GM21619 (cell line): Measurements from ENCODE around the gene TMCC3.
"Not testable (repeated sequence)": the region's sequence is repeated elsewhere in the genome, so short reads cannot be mapped to it uniquely, and the experiment has no call there.

ENCODE experiments used
- ATAC-seq: cut with Tn5 transposase; IDR thresholded peaks from one replicate; pipeline ENCODE4 v1.9.1; 2021; ENCODE audit not compliant: unreplicated experiment

Gene TMCC3

DNA sequence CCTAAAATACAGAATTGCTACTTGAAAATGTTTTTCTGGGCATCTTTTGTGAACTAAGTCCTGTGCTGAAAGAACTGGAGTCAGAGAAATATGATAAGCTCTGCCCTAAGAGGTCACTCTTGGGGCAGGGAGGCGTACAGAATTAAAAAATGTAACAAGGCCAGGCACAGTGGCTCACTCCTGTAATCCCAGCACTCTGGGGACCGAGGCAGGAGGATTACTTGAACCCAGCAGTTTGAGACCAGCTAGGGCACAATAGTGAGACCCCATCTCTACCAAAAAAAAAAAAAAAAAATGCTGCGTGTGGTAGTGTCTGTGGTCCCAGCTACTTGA is 46.0 kb downstream of the TMCC3 start:
- ATAC-seq = no peak

DNA sequence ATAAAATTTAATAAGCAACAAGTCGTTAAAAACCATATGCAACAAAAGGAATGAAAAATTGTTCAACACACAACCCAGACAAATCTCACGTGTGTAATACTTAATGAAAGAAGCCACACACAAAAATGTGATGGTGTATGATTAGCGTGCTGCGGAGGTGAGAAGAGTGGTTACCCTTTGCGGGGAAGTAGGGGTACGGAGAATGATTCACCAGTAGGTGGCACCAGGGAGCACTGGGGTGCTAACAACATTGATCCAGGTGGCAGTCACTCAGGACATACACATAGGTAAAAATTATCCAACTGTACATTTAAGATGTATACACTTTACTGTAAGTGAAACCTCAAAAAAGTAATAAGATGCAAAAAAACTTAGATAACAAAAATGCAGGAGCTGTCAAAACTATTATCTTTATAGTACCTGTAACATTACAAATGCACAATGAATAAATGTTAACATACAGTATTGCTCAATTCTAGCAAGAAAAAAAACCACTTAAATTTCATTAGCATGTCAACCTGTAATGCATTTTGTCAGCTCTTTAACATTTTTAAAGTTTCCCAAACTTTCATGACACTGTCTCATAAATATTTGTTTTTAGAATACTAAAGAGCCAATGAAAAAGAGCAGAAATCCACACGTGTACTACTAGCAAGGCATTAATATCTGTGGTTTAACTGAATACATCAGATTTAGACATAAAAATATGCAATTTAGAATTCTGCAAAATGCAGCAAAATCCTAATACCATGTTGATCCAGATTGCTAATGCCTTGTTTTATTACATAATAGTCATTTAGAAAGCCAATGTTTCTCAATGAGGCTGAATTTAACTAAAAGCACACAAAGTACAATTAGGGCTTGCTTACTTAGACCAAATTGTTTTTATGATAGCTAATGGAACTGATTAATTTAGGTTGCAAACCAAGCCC is 46.7 kb downstream of the TMCC3 start:
- no peak for ATAC-seq

DNA sequence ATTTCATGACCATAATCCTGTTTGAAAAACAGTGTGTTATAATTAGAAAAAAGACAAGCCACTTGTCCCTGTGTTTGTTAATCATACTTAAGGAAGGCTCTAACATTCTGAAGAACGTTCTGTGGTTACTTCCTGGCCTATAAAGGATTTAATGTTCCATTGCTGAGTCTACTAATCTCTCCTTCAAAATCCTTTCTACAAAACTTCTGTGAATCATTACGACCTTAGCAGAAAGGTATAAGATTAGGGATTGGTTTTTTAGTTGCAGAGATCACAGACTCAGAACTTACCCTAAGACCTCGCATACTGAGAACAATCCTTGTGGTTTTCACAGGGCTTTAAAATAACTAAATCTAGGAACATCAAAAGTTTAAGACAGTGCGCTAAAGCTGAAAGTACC is 48.3 kb downstream of the TMCC3 start:
- no peak for ATAC-seq

DNA sequence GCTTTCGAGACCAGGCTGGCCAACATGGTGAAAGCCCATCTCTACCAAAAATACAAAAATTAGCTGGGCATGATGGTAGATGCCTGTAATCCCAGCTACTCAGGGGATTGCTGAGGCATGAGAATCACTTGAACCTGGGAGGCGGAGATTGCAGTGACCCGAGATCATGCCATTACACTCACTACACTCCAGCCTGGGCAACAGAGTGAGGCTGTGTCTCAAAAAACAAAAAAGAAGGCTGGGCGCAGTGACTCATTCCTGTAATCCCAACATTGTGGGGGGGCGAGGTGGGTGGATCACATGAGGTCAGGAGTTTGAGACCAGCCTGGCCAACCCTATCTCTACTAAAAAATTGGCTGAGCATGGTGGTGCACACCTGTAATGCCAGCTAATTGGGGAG is 49.0 kb downstream of the TMCC3 start:
- not testable (repeated sequence) for ATAC-seq

DNA sequence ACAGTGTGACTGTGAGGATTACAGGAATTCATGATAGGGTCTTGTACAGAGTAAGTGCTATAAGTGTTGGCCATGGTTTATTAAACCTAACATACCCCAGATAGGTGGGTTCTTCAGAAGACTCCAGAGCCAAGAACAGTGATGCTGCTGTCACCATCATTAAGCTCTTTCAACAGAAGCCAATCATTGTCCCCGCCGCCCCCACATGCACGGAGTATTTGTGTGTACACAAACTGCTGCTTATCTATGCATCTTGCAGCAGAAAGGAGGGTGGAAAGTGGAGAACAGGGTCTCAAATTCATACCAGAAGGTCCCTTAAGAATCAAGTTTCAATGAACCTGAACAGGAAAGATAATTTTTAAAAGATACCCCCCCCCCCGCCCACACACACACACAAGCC is 51.2 kb downstream of the TMCC3 start:
- ATAC-seq = no peak

DNA sequence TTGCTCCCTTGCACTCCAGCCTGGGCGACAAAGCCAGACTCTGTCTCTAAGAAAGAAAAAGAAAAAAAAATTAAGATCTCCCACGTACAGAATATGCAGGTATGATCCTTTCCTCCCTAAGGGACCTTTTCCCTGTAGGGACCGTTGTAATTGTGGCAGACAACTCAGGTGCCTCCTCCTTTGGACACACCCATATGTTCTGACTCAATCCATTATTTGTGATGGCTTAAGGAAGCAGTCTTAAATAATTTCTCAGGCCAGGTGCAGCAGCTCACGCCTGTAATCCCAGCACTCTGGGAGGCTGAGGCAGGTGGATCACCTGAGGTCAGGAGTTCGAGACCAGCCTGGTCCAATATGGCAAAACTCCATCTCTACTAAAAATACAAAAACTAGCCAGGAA is 53.1 kb downstream of the TMCC3 start:
- no peak for ATAC-seq

DNA sequence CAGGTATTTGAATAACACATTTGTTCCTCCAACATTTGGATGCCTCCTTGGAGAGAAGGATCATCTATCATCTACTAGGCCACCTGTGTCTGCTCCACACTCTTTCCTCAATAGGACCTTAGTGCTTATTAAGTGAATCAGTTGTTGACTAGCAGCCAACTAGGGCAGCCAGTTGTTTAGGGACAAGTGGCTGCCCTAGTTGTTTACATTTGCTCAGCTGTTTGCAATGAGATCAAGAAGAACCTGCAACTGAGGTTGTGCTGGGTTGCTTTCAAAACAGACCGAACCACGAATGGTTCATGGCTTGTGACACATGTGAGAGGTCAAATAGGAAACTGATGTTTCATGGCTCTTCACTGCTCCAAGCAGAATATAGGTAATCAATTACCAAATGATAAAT is 53.8 kb downstream of the TMCC3 start:
- ATAC-seq = no peak

DNA sequence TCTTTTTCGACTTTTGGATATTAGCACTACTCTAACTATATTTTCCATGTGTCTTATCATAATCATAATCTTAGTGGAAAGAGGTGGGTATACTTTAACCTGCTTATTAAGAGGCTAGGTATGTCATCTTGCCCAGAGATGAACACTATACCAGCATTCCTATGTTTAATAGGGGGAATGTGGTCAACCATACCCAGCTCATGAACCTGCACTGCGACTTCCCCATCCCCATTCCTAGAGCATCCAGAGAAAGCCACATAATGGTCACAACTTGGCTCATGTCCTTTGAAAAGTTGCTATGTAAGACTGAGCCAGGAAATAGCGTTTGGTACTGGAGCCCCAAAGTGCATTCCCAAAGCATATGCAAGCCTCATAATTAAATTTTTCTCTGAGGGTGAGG is 55.2 kb downstream of the TMCC3 start:
- ATAC-seq = no peak

DNA sequence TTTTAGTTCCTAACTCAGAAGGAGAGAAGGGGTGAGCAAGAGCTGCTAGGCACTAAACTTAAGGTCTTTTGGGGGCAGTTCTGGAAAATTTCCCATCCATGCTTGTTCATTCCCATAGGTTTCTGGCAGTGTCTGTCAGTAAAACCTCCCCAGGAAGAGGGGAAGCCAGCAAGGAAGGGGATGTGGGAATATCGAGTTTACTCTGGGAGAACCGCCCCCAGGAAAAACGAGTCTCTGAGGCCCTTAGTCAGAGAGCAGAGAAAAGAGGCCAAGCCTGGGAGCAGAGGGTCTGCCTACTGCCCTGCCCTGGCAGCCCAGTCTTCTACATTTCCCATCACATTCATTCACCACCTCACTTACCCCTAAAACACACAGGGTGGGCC is 55.9 kb downstream of the TMCC3 start:
- ATAC-seq = no peak

DNA sequence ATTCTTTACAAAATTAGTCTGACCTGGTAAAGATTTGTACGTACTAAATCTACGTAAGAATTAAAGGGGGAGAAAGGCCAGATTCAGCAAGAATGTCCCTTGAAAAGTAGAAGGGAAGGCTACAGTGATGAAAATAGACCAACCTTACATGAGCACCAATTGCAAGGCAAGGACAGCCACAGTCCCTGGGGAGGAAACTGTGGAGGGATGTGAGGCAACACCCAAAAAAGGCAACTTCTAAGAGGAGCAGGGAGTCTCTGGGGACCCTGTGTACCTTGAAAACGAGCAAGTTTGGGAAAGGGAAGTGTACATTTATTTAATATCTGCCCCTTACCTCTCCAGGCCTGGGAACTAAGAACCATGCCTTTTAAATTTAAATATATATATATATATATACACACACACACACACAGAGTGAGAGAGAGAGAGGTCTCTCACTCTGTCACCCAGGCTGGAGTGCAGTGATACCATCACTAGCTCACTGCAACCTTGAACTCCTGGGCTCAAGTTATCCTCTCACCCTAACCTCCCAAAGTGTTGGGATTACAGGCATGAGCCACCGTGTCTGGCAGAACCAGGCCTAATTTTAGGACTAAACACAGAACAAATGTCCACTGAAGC is 56.4 kb downstream of the TMCC3 start:
- no peak for ATAC-seq

DNA sequence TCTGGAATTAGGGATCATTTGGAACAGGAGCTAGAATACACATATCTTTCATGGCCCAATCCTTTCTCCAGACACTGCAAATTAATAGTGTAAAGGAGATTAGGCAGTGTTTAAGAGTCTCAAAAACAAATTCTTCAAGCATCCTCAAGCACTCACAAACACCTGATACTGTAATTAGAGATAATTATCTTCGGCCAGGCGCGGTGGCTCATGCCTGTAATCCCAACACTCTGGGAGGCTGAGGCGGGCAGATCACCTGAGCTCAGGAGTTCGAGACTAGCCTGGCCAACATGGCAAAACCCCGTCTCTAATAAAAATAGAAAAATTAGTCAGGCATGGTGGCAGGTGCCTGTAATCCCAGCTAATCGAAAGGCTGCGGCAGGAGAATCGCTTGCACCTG is 57.6 kb downstream of the TMCC3 start:
- not testable (repeated sequence) for ATAC-seq

DNA sequence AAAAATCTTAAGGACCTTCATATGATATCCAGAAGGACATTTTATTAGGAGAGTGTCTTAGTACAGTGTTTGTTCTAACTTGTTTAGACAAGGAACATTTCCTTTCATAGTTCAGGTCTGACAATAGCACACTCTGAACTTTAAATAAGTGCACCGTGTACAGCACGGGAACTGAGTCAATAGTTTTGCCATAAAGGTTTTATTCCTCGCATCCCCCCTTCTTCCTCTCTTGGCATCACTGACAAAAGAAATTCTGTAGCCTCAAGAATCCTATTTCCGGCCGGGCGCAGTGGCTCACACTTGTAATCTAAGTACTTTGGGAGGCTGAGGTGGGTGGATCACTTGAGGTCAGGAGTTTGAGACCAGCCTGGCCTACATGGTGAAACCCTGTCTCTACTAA is 58.3 kb downstream of the TMCC3 start:
- no peak for ATAC-seq

DNA sequence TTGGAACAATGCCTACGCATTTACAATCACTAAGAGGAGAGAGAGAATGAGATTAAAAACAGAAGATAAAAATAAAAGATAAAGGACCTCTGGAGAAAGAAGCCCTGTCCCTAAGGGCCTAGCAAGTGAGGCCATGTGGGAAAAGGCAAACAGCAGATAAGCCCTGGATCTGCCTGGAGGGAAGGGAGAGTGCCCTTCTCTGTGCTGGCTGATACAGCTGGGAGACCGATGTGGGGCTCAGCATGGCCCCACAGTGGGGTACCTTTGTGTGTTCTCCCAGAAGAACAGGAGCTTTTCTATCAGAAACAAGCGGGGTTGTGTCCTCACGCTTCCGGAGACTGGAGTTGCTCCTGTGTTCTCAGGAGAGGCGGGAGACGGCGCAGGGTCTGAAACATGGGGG is 59.9 kb downstream of the TMCC3 start:
- no peak for ATAC-seq

DNA sequence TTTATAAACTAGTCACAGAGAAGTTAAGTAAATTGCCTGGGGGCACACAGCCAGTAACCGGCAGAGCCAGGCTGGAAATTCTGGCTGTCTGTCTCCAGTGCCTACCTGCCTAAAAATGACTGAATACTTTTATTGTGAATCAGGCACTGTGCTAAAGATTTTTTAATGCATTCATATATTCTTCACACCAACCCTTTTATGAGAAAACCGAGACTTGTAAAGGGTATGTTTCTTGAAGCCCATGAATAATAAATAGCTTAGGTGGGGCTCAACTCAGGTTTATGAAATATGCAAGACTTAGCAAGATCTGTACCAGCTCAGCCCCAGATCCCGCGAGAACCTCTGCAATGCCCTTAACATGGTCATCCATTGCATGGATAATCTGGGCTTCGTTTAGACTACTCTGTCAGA is 60.8 kb downstream of the TMCC3 start:
- no peak for ATAC-seq

DNA sequence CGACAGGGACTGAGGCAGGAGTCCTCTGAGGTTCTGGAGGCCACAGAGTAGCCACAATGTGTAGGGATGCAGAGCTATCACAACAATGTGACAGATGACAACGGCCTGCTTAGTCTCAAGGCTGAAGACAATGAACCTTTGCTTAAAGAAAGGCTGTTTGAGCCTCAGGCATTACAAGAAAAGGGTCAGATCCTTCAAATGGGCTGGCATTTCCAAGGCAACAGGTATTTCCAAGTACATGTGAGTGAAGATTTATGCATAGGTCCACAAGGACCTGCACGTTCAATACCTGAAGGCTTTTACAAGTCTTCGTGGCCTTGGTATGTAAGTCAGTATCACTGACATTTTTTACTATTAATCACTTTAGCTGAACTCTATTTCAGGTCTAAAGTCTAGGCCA is 62.0 kb downstream of the TMCC3 start:
- ATAC-seq = no peak

DNA sequence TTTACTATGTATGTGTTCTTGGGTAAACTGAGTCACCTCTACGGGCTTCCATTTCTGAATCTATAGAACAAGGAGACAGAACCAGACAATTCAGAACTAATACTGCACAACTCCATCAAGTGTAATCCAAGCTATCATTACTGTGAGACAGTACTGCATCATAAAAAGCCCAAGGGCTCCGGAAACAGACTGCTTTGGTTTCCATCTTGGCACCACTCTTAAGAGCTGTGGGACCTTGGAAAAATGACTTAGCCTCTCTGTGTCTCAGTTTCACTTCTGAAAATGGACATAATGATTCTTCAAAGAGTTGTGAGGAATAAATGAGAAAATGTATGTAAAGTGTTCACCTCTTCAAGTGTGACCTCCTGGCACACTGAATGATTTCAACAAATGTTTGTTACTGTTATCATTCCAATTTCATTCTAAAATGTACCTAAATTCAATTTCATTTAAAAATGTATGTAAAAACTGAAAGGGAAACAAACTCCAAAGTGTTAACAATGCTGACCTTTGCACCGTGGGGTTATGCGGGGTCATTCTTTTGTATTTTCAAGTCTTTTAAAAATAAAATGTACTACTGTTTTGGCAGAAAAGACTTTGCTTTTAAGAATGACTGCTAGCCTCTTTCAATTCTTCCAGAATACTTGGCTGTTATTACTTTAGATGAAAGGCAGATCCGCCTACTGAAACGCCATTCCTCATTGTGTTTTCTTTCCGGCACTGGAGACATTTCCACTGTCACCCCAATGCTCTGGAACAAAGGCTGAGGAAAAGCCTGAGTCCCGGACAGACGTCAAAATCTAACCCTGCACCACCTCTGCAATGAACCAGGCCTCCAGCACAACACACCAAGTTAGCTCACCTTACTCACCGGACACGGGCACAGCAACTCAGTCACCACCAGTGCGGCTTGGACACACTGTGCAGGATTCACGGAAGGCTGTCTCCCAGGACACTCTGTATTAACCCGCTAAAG is 62.8 kb downstream of the TMCC3 start:
- no peak for ATAC-seq

DNA sequence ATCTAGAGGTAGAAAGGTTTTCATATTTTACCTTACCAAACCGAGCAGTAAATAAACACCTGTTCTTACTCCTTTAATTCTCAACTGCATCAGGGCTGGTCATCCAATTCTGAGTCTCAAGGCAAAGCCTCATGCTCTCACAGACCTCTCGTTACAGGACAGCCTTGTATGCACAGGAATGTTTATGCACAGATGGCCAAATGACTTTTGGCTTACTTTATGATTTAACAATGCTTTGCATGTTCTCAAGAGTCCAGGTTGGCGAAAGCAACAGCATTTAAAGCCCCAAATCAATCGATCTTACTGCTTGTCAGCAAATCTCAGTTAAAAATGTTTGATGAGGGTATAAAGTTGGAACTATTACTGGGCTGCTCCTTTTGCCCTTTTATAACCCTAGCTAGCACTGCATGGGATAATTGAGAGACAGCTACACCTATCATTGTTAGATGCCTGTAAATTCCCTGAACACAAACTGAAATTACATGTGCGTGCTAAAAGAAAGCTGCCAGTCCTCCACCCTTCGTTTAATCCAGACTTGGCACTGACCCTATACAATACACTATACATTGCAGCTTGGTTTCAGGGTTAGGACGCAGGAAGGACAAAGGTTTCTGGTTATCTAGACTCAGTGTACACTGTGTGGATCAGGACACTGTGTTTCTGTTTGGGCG is 63.6 kb downstream of the TMCC3 start:
- ATAC-seq = no peak

DNA sequence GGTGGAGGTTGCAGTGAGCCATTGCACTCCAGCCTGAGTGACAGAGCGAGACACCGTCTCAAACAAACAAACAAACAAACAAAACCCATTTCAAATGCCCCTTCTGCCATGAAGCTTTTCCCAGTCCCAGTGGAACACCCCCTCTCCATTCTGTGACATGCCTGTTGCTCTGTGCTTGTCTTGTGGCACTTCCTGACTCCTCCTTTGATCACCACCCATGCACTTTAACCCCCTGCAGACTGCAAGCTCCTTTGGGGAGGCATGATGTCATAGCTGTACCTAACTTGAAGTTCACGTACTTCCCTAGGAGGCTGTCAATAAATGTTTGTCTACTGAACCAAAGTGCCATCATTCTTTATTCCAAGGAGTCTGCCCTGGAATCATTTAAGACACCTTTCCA is 64.7 kb downstream of the TMCC3 start:
- no peak for ATAC-seq

DNA sequence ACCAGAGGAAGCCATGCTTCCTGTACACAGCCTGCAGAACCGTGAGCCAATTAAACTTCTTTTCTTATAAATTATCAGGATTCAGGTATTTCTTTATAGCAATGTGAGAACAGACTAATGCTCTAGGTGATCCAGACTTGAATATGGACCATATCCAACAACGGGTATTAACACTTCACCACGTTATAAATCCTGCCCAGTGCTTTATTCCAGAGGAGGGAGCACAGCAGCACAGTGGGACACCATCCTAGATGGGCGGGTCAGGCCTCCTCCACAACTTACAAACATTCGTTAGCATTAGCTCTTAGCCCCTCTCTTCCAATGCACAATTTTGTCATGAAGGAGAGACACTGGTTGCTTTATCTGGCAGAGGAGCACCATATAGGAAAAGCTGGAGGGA is 66.0 kb downstream of the TMCC3 start:
- no peak for ATAC-seq

DNA sequence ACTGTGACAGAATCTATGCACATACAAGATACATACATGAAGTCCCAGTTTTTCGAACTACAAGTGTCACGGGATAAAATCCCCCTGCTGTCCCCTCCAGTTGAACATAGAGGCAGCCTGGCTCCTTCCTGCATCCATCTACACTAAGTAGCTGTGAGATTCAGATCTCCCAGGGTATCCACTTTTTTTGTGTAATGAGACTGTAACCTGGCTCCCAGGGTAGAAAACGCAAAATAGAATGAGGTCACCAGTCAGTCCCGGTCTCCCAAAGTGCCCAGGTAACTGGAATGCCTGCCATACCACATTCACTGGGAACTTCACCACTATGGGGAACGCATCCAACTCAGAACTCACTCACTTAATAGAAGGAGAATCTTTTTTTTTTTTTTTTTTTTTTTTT is 67.8 kb downstream of the TMCC3 start:
- ATAC-seq = no peak
